HG02973 (cell line): ENCODE data around the gene EML4.
A peak's percentile ranks its signal among the peaks of the same experiment; 100 is the strongest.
"Not testable (repeated sequence)": the region's sequence is repeated elsewhere in the genome, so short reads cannot be mapped to it uniquely, and the experiment has no call there.

Experiments
- ATAC-seq: cut with Tn5 transposase; IDR thresholded peaks from one replicate; pipeline ENCODE4 v1.9.1; 2021; ENCODE audit warnings: moderate library complexity; ENCODE audit not compliant: unreplicated experiment

EML4 gene

DNA sequence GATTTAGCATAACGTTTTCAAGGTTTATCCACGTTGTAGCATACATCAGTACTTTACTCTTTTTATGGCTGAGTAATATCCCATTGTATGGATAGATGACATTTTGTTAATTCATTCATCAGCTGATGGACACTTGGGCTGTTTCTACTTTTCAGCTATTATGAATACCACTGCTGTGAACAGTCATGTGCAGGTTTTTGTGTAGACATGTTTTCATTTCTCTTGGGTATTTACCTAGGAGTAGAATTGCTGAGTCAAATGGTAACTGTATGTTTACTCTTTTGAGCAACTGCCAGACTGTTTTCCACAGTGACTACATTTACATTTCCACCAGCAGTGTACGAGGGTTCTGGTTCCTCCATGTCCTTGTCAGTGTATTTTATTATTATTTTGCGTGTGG, 158.0 kb downstream of the EML4 start:
- peak; percentile 67 for ATAC-seq

GRCh38 chr2:42328148-42328833, 159.1 kb downstream of the EML4 start:
- ATAC-seq, result no peak

GRCh38 chr2:42328923-42329322, 159.8 kb downstream of the EML4 start:
- ATAC-seq, result no peak

DNA sequence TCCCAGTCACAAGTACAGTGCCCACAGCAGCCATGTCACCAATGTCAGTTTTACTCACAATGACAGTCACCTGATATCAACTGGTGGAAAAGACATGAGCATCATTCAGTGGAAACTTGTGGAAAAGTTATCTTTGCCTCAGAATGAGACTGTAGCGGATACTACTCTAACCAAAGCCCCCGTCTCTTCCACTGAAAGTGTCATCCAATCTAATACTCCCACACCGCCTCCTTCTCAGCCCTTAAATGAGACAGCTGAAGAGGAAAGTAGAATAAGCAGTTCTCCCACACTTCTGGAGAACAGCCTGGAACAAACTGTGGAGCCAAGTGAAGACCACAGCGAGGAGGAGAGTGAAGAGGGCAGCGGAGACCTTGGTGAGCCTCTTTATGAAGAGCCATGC, 160.6 kb downstream of the EML4 start:
- ATAC-seq, result no peak

- no peak for ATAC-seq
Observed at GRCh38 chr2:42331569-42332284, 162.6 kb downstream of the EML4 start.

GRCh38 chr2:42332575-42332974, 163.4 kb downstream of the EML4 start:
- no peak for ATAC-seq

- ATAC-seq, result no peak
Observed at GRCh38 chr2:42333579-42333978, 164.4 kb downstream of the EML4 start.

GRCh38 chr2:42334220-42334619, 165.1 kb downstream of the EML4 start:
- ATAC-seq, result no peak

DNA sequence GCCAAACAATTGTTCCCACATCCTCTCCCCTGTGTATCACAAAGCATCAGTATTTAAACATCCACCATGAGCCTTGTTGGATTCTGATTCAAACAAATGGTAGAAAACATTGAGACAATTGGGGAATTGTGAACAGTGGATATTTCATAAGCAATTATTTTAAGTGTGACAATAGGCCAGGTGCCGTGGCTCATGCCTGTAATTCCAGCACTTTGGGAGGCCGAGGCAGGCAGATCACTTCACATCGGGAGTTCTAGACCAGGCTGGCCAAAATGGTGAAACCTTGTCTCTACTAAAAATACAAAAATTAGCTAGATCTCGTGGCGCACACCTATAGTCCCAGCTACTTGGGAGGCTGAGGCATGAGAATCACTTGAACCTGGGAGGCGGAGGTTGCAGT, 165.7 kb downstream of the EML4 start:
- not testable (repeated sequence) for ATAC-seq

DNA sequence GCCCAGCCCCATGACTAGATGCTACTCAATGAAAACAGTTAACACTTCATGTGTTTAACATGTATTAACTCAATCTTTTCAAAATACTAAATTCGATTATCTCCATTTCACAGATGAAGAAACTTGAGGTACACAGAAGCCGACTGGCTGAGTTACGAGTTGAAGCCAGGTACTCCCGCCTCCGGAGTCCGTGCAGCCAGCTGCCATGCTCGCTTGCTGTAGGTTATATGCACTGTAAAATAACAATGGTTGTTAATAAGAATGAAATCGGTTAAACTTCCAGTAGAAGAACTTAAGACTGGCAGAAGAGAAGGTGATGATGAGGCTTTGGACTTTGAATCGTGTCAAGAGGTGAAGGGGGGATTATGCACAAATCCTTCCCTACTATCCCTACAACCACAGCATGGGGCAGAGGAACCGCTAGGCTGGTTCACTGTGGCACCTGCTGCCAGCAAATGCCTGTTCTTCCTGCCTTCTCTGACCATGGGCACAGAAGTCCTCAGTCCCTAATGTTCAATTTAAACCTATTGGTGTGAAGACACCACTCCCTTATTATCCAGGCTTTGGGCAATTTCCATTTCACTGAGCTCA, 166.5 kb downstream of the EML4 start:
- ATAC-seq, result no peak

DNA sequence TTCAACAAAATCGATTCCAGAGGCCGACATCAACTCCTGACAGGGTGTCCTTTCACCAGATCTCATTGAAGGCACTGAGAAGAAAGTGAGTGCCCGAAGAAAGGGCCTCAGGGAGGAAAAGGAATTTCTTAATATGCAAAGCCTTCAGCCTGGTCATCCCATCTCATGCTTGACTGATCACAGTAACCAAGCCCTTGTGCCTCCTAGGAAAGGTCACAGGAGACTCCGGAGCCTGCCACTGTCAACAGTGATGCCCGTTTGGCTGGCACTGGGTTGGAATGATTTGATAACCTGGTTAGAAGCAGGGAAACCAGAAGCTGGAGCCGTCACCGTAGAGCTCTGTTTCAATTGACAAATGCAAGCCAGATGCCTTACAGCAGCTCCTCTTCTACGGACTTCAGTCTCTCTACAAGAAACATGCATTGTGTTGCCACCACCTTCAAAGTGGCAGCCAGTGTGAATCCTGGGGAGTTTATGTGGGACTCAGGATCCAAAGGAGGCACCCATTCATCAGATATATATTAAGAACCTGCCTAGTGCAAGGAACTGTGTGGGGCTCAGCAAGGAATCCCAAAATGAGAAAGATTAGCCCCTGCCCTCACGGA, 167.3 kb downstream of the EML4 start:
- no peak for ATAC-seq

GRCh38 chr2:42337356-42337820, 168.2 kb downstream of the EML4 start:
- ATAC-seq, result no peak

GRCh38 chr2:42337846-42338566, 168.9 kb downstream of the EML4 start:
- ATAC-seq, result no peak

DNA sequence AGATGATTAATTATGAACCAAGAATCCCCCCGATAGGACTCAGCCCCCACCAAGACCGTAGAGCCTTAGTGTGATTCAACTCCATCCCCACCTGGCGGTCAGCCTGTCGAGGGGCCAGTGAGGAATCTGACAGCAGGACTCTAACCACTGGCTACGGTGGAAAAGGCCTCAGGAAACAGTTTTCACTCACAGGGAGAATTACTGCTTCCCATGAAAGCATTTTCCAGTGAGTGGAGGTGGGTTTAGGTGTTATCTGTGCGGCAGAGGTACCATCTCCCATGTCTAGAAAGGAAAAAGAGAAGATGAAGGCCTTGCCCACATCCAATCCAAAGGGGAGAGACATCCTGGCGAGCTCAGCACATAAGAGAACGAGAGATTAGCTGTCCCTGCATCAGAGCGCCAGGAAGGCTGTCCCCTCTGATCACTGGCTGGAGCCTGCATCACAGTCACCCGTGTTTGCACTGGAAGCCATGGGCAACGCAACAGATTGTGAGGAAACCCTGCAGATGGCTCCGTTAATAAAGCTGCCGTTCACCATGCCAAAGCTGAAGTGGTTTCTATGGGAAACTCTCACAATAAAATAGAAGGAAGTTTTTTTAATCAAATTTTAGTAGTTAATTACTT, 169.5 kb downstream of the EML4 start:
- no peak for ATAC-seq

DNA sequence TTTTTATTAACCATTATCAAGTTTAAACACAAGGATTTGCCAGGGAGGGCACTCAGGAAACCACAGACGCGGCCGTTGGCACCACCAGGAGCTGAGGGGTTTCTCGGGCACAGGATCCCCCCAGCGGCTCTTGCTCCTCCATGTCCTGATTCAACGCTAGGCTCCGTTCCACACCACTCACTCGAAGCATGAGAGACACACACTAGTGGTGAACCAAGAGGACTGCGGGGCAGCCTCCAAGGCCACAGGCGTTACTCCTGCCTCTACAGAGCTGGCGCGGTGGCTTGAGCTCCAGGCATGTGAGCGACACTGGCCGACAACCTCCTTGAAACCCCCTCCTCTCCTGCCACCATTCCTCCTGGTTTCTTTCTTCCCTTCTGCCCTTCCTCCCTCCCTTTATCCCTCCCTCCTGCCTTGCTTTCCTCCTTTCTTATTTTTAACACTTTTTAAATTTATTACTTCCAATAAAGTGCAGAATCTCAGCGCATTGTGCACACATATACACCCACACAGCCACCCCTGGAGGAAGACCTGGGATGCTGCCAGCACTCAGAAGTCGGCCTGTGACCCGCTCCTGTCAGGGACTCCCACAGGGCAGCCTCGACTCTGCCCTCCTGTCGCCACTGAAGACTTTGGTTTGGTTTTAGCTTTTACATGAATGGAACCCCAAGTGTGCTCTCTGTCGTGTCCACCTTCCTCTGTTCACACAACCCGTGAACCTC, 170.2 kb downstream of the EML4 start:
- ATAC-seq, result no peak

- no peak for ATAC-seq
Observed at GRCh38 chr2:42340045-42340937, 171.1 kb downstream of the EML4 start.

- no peak for ATAC-seq
Observed at GRCh38 chr2:42340938-42341636, 171.9 kb downstream of the EML4 start.

DNA sequence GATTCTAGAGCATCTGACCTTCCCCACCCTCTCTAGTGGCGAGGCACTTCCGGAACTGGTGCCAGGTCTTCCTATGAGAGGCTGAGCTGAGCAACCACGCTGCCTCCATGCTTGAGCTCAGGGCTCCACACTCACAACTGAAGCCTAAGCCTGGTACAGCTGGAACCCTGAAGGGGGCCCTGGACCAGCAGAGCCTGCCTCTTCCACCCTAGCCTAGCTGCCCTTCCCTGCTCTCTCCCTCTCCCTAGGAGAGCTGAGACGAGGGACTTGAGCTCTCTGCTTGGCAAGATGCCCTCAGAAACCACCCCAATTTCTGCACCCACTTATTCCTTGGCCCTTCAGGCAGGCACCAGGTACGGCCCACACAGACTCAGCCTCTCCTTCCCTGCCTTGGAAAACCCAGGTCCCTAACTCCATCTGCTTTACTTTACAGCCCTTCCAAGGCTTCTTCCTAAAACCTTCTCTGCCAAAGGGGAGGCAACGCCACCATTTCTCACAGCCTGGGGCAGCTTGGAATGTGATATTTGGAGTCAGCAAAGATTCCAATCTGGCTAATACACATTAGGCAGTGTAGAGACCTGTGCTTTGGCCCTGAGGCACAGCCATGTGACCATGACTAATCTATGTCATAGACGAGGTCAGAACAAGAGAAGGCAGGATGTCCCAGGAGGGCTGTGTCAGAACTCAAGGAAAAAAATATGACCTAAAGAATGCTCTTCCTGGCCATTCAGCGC, 173.1 kb downstream of the EML4 start:
- ATAC-seq, result no peak
